ENCODE results near the gene ERVK3-1. TPM values are rescaled to one million over a fixed set of nuclear protein-coding genes. Genes with fewer than 3 reads are reported as not detected.
"Not testable (repeated sequence)": the region's sequence is repeated elsewhere in the genome, so short reads cannot be mapped to it uniquely, and the experiment has no call there.

The ERVK3-1 gene
- polyA plus RNA-seq, 3 donors: 34.6 to 61.5 (median 38.8) TPM

DNA sequence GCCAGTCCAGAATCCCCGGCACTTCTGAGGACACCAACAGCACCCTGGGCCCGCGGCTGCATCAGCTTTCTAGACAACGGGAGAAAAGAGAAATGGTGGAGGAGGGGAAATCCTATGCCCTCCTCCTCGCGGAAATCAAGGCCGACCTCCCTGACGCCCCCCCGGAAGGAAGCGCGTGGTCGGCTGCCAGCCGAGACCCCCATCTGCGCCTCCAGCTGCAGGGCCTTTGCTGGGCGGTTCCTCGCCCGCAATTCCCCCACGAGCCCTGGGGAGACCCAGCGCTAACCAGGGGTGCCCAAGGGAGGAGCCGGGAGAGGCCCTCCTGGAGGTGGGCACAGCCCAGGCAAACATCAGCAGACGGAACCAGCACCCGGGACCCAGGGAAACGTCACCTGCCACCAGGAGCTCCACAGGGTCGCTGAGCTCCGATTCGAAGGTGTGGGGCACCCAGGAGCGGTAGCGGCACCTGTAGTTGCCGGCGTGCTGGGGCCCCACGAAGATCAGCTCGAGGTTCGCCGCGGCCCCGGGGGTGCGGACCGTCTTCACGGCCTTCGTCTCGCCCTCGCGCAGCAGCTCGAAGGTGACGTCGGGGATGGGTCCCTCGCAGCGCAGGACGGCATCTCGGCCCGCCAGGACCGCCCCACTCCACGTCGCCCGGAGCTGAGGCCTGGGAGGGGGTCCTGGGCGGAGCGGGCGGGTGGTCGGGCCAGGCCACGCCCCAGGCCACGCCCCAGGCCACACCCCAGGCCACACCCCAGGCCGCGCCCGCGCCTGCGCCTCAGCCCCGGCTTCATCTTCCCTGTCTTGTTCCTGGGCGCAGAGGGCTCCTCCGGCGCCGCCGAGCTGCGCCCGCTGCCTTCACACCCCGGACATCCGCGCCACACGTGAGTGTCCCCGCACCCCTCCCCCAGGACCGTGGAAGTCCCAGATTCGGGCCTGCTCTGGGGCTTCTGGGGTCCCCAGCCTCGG lies 42.1 kb downstream of the ERVK3-1 start:
- Mint-ChIP-seq H3K36me3 (peaks cover 13 to 24% of the 10 kb centered on the region in 2 donors), H3K27me3 (ENCODE audit: low read depth in 3 of 3) (peaks cover 7 to 39% (median 16%) of the 10 kb centered on the region in 3 donors), H3K9me3 (peaks cover 0 to 16% (median 4%) of the 10 kb centered on the region in 7 donors), H3K4me3 (peak overlapping the region; percentile 93 to 98), H3K27ac (peak overlapping the region; percentile 55 to 88 (median 84)), H3K4me1 (peaks cover 30% of the 10 kb centered on the region)
- Histone ChIP-seq H3K79me2 (ENCODE audit: insufficient read depth, low read length) (no peaks in the 10 kb centered on the region), H2AFZ (ENCODE audit: insufficient read depth, low read depth, low read length, poor library complexity, severe bottlenecking) (peak overlapping the region; percentile 94), H3K4me2 (replicated peaks; ENCODE audit: extremely low read depth, low read length, poor library complexity, severe bottlenecking) (peak overlapping the region; percentile 98), H3K4me3 (replicated peaks in 1 of 3; ENCODE audit: low read depth in 2 of 3, low read length in 3 of 3) (peak overlapping the region; percentile 62 to 89 (median 73)), H3K36me3 (replicated peaks in 1 of 2; ENCODE audit: control insufficient read depth in 1 of 2, insufficient read depth in 2 of 2, low read length in 2 of 2) (peaks cover 0 to 5% of the 10 kb centered on the region in 2 donors), H3K9me3 (replicated peaks in 1 of 2; ENCODE audit: control insufficient read depth in 1 of 2, insufficient read depth in 1 of 2, low read length in 2 of 2) (no peaks in the 10 kb centered on the region), H3K27ac (ENCODE audit: low read depth in 1 of 2, low read length in 2 of 2) (peak overlapping the region in 1 of 2 donors; percentile 75), H3K9ac (ENCODE audit: insufficient read depth, low read length, poor library complexity, severe bottlenecking) (peak overlapping the region; percentile 70), H3K4me1 (ENCODE audit: control insufficient read depth in 1 of 2, insufficient read depth in 2 of 2, low read length in 2 of 2) (peaks cover 16 to 31% of the 10 kb centered on the region in 2 donors), H4K20me1 (ENCODE audit: insufficient read depth, low read length) (no peaks in the 10 kb centered on the region), H3K27me3 (ENCODE audit: control insufficient read depth in 2 of 2, insufficient read depth in 2 of 2, low read length in 2 of 2) (peaks cover 0 to 26% of the 10 kb centered on the region in 2 donors)
- DNase-seq: peak; percentile 47 to 57 (median 47)
- intact Hi-C loops (cut with micrococcal nuclease): no loop called here
- TF ChIP-seq, protein P1, sequence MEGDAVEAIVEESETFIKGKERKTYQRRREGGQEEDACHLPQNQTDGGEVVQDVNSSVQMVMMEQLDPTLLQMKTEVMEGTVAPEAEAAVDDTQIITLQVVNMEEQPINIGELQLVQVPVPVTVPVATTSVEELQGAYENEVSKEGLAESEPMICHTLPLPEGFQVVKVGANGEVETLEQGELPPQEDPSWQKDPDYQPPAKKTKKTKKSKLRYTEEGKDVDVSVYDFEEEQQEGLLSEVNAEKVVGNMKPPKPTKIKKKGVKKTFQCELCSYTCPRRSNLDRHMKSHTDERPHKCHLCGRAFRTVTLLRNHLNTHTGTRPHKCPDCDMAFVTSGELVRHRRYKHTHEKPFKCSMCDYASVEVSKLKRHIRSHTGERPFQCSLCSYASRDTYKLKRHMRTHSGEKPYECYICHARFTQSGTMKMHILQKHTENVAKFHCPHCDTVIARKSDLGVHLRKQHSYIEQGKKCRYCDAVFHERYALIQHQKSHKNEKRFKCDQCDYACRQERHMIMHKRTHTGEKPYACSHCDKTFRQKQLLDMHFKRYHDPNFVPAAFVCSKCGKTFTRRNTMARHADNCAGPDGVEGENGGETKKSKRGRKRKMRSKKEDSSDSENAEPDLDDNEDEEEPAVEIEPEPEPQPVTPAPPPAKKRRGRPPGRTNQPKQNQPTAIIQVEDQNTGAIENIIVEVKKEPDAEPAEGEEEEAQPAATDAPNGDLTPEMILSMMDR (IDR thresholded peaks at IDR 0.05): no peak
- WGBS (ENCODE audit: insufficient coverage): under 1% methylated on average over 76 of the region's 82 CpGs

- H3K36me3 ChIP-seq (replicated peaks in 1 of 2; ENCODE audit: control insufficient read depth in 1 of 2, insufficient read depth in 2 of 2, low read length in 2 of 2); DNase-seq; intact Hi-C loops (cut with micrococcal nuclease); H3K79me2 ChIP-seq (ENCODE audit: insufficient read depth, low read length); H4K20me1 ChIP-seq (ENCODE audit: insufficient read depth, low read length); H3K9me3 ChIP-seq (replicated peaks in 1 of 2; ENCODE audit: control insufficient read depth in 1 of 2, insufficient read depth in 1 of 2, low read length in 2 of 2): not testable (repeated sequence)
- Histone ChIP-seq H3K27me3 (ENCODE audit: control insufficient read depth in 2 of 2, insufficient read depth in 2 of 2, low read length in 2 of 2) (peaks cover 0 to 26% of the 10 kb centered on the region in 2 donors), H3K4me2 (replicated peaks; ENCODE audit: extremely low read depth, low read length, poor library complexity, severe bottlenecking) (peak overlapping the region; percentile 98), H3K27ac (ENCODE audit: low read depth in 1 of 2, low read length in 2 of 2) (peak overlapping the region in 1 of 2 donors; percentile 75), H2AFZ (ENCODE audit: insufficient read depth, low read depth, low read length, poor library complexity, severe bottlenecking) (peak overlapping the region; percentile 94), H3K4me1 (ENCODE audit: control insufficient read depth in 1 of 2, insufficient read depth in 2 of 2, low read length in 2 of 2) (peaks cover 16 to 31% of the 10 kb centered on the region in 2 donors), H3K4me3 (replicated peaks in 1 of 3; ENCODE audit: low read depth in 2 of 3, low read length in 3 of 3) (peak overlapping the region; percentile 62 to 89 (median 73)), H3K9ac (ENCODE audit: insufficient read depth, low read length, poor library complexity, severe bottlenecking) (peak overlapping the region; percentile 70)
- peaks cover 30% of the 10 kb centered on the region for H3K4me1 Mint-ChIP-seq
- peaks cover 0 to 13% (median 4%) of the 10 kb centered on the region in 7 donors for H3K9me3 Mint-ChIP-seq
- 31% methylated on average over 2 of the region's 12 CpGs for WGBS (ENCODE audit: insufficient coverage)
- H3K27me3 Mint-ChIP-seq (ENCODE audit: low read depth in 3 of 3): peaks cover 7 to 39% (median 16%) of the 10 kb centered on the region in 3 donors
- peak overlapping the region; percentile 93 to 98 for H3K4me3 Mint-ChIP-seq
- peaks cover 13 to 18% of the 10 kb centered on the region in 2 donors for H3K36me3 Mint-ChIP-seq
- peak overlapping the region in 6 of 7 donors; percentile 55 to 88 (median 84) for H3K27ac Mint-ChIP-seq
Observed at GRCh38 chr19:58348080-58348479, 42.9 kb downstream of the ERVK3-1 start.

Measured in CD14-positive monocyte (primary cell).